SK-N-SH (cell line): Measurements from ENCODE around the gene AFAP1.

Experiments used
- FOSL2 ChIP-seq: IDR thresholded peaks from 2 replicates; pipeline ENCODE4 v1.4.0; 2012; ENCODE audit warnings: low read depth, mild to moderate bottlenecking, moderate library complexity, borderline replicate concordance
- POLR2AphosphoS5 ChIP-seq: IDR thresholded peaks from 2 replicates; pipeline ENCODE4 v1.6.1; 2012; ENCODE audit warnings: low read depth, low read length

DNA sequence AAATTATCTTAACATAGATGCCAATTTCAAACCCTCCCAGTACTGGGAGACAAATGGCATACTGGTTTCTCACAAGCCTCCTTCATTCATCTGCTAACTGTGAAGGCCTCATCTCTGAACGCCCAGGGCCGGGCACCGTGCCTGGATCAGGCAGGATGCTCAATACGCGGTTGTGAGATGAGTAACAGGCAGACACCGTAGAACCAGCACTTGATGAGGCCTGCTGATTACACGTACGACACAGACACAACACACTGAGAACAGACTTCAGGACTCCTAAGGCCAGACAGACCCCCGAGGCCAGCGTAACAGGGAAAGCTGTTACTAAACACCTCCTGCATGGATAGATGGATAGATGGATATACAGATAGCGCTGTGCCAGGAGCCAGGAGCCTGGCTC, 154.6 kb downstream of the AFAP1 start:
- TF ChIP-seq POLR2AphosphoS5, result no peak
- peak; percentile 55; the same call in 1 of the 2 replicates for TF ChIP-seq FOSL2
